ENCODE results near the gene INF2. TPM values are rescaled to one million over a fixed set of nuclear protein-coding genes. Genes with fewer than 3 reads are reported as not detected.

Gene INF2
- 40.3 and 79.2 TPM in 2 replicates for total RNA-seq

DNA sequence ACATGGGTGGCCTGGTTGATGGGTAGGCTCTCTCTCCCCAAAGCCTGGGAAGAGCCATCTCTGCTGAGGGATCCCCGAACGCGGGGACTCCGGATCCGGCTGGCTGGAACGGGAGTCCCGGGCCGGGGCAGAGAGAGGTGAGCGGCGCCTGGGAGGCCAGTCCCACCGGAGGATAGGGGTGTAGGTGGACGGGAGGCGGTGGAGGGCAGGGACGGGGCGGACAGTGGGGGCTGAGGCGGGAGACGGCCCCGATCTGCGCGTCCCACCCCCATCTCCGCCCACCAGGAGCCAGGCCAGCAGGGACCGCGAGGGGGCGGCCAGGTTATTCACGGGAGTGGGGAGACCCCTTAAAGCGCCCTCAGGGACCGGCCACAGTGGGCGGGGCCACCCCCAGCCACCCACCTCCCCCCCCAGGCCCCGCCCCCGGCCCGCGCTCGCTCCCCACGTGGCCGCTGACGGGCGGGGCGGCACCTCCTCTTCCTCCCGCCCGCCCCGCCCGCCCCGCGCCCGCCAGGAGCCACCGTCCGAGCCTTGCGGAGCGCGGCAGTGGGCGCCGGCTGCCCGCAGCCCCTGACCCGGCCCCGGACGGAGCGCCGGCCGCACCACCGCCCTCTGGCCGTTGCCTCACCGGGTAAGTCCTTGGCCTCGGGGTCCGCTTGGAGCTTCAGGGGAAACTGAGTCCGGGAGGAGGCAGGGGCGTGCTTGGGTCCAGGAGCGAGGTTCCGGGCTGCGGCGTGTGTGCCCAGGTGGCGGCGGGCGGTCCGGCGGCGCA, at the start of gene INF2:
TSS of gene INF2 (plus strand) at position 510 of the 772 bp plus-strand sequence. CDS start 11,748 bp downstream, outside the sequence.

DNA sequence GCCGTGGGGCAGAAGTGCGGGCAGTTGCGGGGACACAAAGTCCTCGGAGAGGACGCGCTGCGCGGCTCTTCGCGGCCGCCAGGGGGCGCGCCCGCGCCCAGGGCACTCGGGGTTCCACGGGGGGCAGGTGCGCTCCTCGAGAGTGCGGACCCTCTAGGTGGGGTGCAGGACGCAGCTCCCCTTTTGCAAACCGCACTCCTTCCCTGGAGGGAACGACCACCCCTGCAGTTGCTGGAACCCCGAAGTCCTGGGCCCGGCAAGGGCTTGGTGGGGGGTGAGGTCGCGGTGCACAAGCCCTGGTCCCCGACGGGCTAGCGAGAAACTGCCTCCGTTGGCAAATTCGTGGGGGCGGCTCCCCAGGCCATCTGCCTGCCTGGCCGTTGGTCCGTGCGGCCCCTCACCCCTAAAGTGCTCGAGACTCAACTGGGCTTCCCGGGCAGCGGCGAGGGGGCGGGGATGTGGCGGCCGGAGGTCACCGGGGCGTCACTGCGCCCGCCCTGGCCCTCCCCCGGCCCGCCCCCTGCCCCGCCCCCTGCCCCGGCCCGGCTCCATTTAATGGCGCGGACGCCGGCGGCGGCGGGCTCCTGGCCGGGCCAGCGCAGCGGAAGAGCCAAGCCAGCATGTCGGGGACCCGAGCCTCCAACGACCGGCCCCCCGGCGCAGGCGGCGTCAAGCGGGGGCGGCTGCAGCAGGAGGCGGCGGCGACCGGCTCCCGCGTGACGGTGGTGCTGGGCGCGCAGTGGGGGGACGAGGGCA, 34.4 kb downstream of the INF2 start, which contains the start of gene ADSS1:
TSS of gene ADSS1 (plus strand) at position 579 of the 756 bp plus-strand sequence. CDS start at position 621, 42 bp downstream.

DNA sequence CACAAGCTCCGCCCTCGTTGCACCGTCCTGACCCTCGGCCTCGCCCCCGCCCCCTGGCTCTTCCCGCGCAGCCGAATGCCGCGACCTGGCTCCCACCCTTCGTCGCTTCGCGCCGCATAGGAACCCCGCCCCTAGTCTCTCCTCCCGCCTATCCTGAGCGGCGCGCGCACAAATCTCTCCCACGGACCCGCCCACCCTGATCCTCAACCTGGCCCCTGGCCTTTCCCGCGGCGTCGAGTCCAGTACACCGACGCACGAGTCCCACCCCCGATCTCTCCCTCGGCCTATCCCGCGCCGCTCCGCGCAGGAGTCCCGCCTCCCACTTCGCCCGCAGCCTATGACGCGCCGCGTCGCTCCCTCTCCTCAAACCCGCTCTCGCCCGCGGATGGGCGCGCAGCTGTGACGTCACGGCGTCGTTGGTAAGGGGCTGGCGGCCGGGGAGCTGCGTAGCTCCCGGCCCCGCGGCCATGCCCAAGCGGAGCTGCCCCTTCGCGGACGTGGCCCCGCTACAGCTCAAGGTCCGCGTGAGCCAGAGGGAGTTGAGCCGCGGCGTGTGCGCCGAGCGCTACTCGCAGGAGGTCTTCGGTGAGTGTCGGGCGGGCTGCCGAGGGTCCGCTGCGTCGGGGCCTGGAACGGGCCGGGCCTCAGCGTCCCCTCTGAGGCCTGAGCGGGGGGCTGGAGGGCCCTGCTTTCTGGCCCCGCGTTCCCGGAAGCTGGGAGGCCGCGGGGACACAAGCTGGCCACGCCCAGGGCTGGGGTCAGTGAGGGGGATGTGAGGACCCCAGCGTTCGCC, 63.5 kb downstream of the INF2 start, which contains the start of gene SIVA1:
TSS of gene SIVA1 (plus strand) at position 413 of the 793 bp plus-strand sequence. CDS start at position 468, 55 bp downstream.

Small RNA genes lying within 50 kb of the gene (small RNA-seq; reads per million reads assigned to genes)
- not detected for gene MIR4710 (ENCODE audit: low replicate concordance)

Other genes starting within 250 kb of the INF2 start
- gene C14orf180, start 109.9 kb upstream of the INF2 start, total RNA-seq, result not detected in 2 replicates
- gene TMEM179, start 84.8 kb upstream of the INF2 start, total RNA-seq, result not detected in 2 replicates
- gene ADSS1, start 34.6 kb downstream of the INF2 start, total RNA-seq, result 0.43 and 2.2 TPM in 2 replicates
- gene SIVA1, start 63.5 kb downstream of the INF2 start, total RNA-seq, result 59.5 and 89.2 TPM in 2 replicates
- gene AKT1, start 106.1 kb downstream of the INF2 start, total RNA-seq, result 244 and 287 TPM in 2 replicates
- gene ZBTB42, start 111.5 kb downstream of the INF2 start, total RNA-seq, result 2.9 and 3.3 TPM in 2 replicates
- gene CEP170B, start 175.7 kb downstream of the INF2 start, total RNA-seq, result 30.2 and 42.5 TPM in 2 replicates
- gene PLD4, start 235.3 kb downstream of the INF2 start, total RNA-seq, result under 0.01 TPM in 1 of 2 replicates, not detected in the other